Measurements from ENCODE around the gene TSPO. TPM values are rescaled to one million over a fixed set of nuclear protein-coding genes. Genes with fewer than 3 reads are reported as not detected.

TSPO gene
- polyA plus RNA-seq, 1 donor (not counting 4 experiments of a cell fraction or from before 2014, with no cell fraction given): 139 TPM

GRCh38 chr22:43186272-43187170, 35.2 kb downstream of the TSPO start, which contains the start of gene TTLL12:
Gene TTLL12, minus strand, starts transcription at chr22:43187134. Its CDS starts 65 bp downstream, at chr22:43187069.
- FAIRE-seq (no peak), DNase-seq (ENCODE audit: low read depth, low spot score) (no peak)
- Histone ChIP-seq H3K4me3 (ENCODE audit: control insufficient read depth in 2 of 3, extremely low read depth in 1 of 3, insufficient read depth in 2 of 3, low read depth in 1 of 3, low read length in 3 of 3) (peak within 1 kb of the TSS; percentile 55 to 97 (median 97)), H3K36me3 (ENCODE audit: control insufficient read depth in 2 of 2, extremely low read depth in 1 of 2, insufficient read depth in 2 of 2, low read length in 2 of 2) (peaks cover 2 to 11% of the 10 kb centered on the region in 2 experiments), H3K9me3 (ENCODE audit: control insufficient read depth, low read depth, low read length) (no peaks in the 10 kb centered on the region), H3K9me1 (ENCODE audit: control insufficient read depth, extremely low read depth, insufficient read depth, low read length) (peaks cover 3% of the 10 kb centered on the region), H3K79me2 (ENCODE audit: control insufficient read depth, insufficient read depth, low read length) (peaks cover 29% of the 10 kb centered on the region), H3K27ac (ENCODE audit: control insufficient read depth, insufficient read depth, low read length) (peak within 1 kb of the TSS; percentile 91), H3K4me1 (ENCODE audit: control insufficient read depth, extremely low read depth, insufficient read depth, low read length) (peaks cover 27% of the 10 kb centered on the region), H3K9ac (ENCODE audit: control insufficient read depth, extremely low read depth, insufficient read depth, low read length) (peak within 1 kb of the TSS; percentile 90), H2AFZ (ENCODE audit: control insufficient read depth, low read length) (peak within 1 kb of the TSS; percentile 94), H3K4me2 (ENCODE audit: control insufficient read depth, extremely low read depth, insufficient read depth, low read depth, low read length) (peak within 1 kb of the TSS; percentile 85), H4K20me1 (ENCODE audit: control insufficient read depth, extremely low read depth, insufficient read depth, low read length) (peaks cover 11% of the 10 kb centered on the region), H3K27me3 (ENCODE audit: control insufficient read depth, extremely low read depth, insufficient read depth, low read length) (no peaks in the 10 kb centered on the region)
- no peak for TF ChIP-seq EZH2 (IDR thresholded peaks at IDR 0.05; ENCODE audit: low read length)
- no peak for TF ChIP-seq CTCF (optimal IDR thresholded peaks at IDR 0.05 in 1 of 3, IDR thresholded peaks at IDR 0.05 in 1 of 3, conservative IDR thresholded peaks at IDR 0.05 in 1 of 3; ENCODE audit: extremely low read depth in 1 of 3, insufficient read depth in 2 of 3, low read length in 3 of 3)
- dilution Hi-C loops (cut with MboI; ENCODE audit: extremely low pct_ligation_motif_present, low sequenced_read_pairs): no loop called here

- H3K27me3 ChIP-seq (ENCODE audit: control insufficient read depth, extremely low read depth, insufficient read depth, low read length): no peaks in the 10 kb centered on the region
- dilution Hi-C loops (cut with MboI; ENCODE audit: extremely low pct_ligation_motif_present, low sequenced_read_pairs): no loop called here
- peak overlapping the region; percentile 94 for H2AFZ ChIP-seq (ENCODE audit: control insufficient read depth, low read length)
- H3K4me2 ChIP-seq (ENCODE audit: control insufficient read depth, extremely low read depth, insufficient read depth, low read depth, low read length): peak overlapping the region; percentile 78
- H3K9ac ChIP-seq (ENCODE audit: control insufficient read depth, extremely low read depth, insufficient read depth, low read length): peak overlapping the region; percentile 83
- peaks cover 2 to 5% of the 10 kb centered on the region in 2 experiments for H3K36me3 ChIP-seq (ENCODE audit: control insufficient read depth in 2 of 2, extremely low read depth in 1 of 2, insufficient read depth in 2 of 2, low read length in 2 of 2)
- peaks cover 3% of the 10 kb centered on the region for H3K9me1 ChIP-seq (ENCODE audit: control insufficient read depth, extremely low read depth, insufficient read depth, low read length)
- peaks cover 11% of the 10 kb centered on the region for H4K20me1 ChIP-seq (ENCODE audit: control insufficient read depth, extremely low read depth, insufficient read depth, low read length)
- peak; percentile 48 for DNase-seq (ENCODE audit: low read depth, low spot score)
- peak; percentile 63 for FAIRE-seq
- H3K4me3 ChIP-seq (ENCODE audit: control insufficient read depth in 2 of 3, extremely low read depth in 1 of 3, insufficient read depth in 2 of 3, low read depth in 1 of 3, low read length in 3 of 3): peak overlapping the region; percentile 51 to 86 (median 73)
- peaks cover 28% of the 10 kb centered on the region for H3K79me2 ChIP-seq (ENCODE audit: control insufficient read depth, insufficient read depth, low read length)
- TF ChIP-seq CTCF (optimal IDR thresholded peaks at IDR 0.05 in 1 of 3, IDR thresholded peaks at IDR 0.05 in 1 of 3, conservative IDR thresholded peaks at IDR 0.05 in 1 of 3; ENCODE audit: extremely low read depth in 1 of 3, insufficient read depth in 2 of 3, low read length in 3 of 3) (peak; percentile 38 to 69 (median 68)), EZH2 (IDR thresholded peaks at IDR 0.05; ENCODE audit: low read length) (no peak)
- H3K27ac ChIP-seq (ENCODE audit: control insufficient read depth, insufficient read depth, low read length): peak overlapping the region; percentile 91
- H3K9me3 ChIP-seq (ENCODE audit: control insufficient read depth, low read depth, low read length): no peaks in the 10 kb centered on the region
- H3K4me1 ChIP-seq (ENCODE audit: control insufficient read depth, extremely low read depth, insufficient read depth, low read length): peaks cover 33% of the 10 kb centered on the region
Observed at GRCh38 chr22:43187171-43188099, 36.1 kb downstream of the TSPO start.
